Calu3 (cell line): ENCODE results near the gene PPM1B. TPM values are rescaled to one million over a fixed set of nuclear protein-coding genes. Genes with fewer than 3 reads are reported as not detected.

Source experiments
- BruUV-seq: library from RNA; stranded (reverse); fragments of 400-500 nt; replicated peaks from 2 replicates; lab custom pipeline; 2021; lab: Mats Ljungman, UMichigan
- CTCF ChIA-PET: fragments of 300-600 bp; sonication (Branson Sonifier 250); formaldehyde crosslinking; loops from one replicate; lab custom pipeline; 2022; ENCODE audit warnings: antibody characterized with exemption; lab: Charles Lee
- DNase-seq: peaks from one replicate; pipeline ENCODE4 v3.0.0; 2022
- H3K27ac Mint-ChIP-seq: one replicate; pipeline ENCODE4 v1.8.0; 2022; ENCODE audit warnings: mixed read lengths; ENCODE audit not compliant: unreplicated experiment
- H3K27me3 Mint-ChIP-seq: one replicate; pipeline ENCODE4 v1.8.0; 2022; ENCODE audit warnings: mixed read lengths; ENCODE audit not compliant: unreplicated experiment
- H3K36me3 Mint-ChIP-seq: one replicate; pipeline ENCODE4 v1.8.0; 2022; ENCODE audit warnings: mild to moderate bottlenecking, moderate library complexity, mixed read lengths; ENCODE audit not compliant: insufficient read depth, unreplicated experiment
- H3K4me1 Mint-ChIP-seq: one replicate; pipeline ENCODE4 v1.8.0; 2022; ENCODE audit warnings: mild to moderate bottlenecking, low read depth, mixed read lengths; ENCODE audit not compliant: unreplicated experiment
- H3K4me3 Mint-ChIP-seq: one replicate; pipeline ENCODE4 v1.8.0; 2022; ENCODE audit warnings: mild to moderate bottlenecking, low read depth, moderate library complexity, mixed read lengths; ENCODE audit not compliant: unreplicated experiment
- H3K9me3 Mint-ChIP-seq: one replicate; pipeline ENCODE4 v1.8.0; 2022; ENCODE audit warnings: low read depth, mixed read lengths; ENCODE audit not compliant: unreplicated experiment
- intact Hi-C: fragments of 100-400 bp; cut with micrococcal nuclease; formaldehyde crosslinking; loops from one replicate; pipeline ENCODE4 v1.10.0; 2022; ENCODE audit not compliant: unreplicated experiment
- total RNA-seq: library from RNA; stranded (reverse); gene quantifications from 2 replicates; pipeline ENCODE4 v1.2.3, GENCODE V29; 2022
- TF ChIP-seq, protein P1 (sequence below): fragments of 200-600 bp; IDR thresholded peaks from one replicate; pipeline ENCODE4 v1.8.0; 2022; ENCODE audit warnings: antibody characterized with exemption; ENCODE audit not compliant: unreplicated experiment

PPM1B gene
- total RNA-seq, 1 experiment from 2014 or later = 73.4 TPM

DNA sequence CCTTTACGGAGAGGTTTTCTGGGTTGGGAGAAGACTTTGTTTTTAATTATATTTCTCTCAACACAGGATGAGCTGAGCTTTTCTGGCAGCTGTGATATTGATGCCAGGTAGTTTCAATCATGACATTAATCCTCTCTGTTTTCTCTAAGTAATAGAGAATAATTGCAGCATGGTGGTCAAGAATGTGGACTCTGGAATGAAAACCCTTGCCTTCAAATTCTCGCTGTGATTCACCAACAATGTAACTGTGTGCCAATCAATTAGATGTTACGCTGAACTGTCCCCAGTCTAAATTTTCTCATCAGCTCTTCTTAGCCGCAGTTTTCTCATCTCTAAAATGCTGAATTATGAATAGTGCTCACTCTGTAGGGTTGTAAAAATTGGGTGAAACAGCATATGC, 31.6 kb upstream of the PPM1B start:
- Mint-ChIP-seq H3K27ac (no peak overlapping the region), H3K27me3 (no peaks in the 10 kb centered on the region), H3K4me1 (peaks cover 17% of the 10 kb centered on the region), H3K4me3 (no peak overlapping the region), H3K36me3 (peaks cover 5% of the 10 kb centered on the region), H3K9me3 (peaks cover 3% of the 10 kb centered on the region)
- DNase-seq = no peak
- no TSS peak for BruUV-seq
- intact Hi-C loops = no loop called here
- CTCF ChIA-PET = no interaction called here
- TF ChIP-seq, protein P1, sequence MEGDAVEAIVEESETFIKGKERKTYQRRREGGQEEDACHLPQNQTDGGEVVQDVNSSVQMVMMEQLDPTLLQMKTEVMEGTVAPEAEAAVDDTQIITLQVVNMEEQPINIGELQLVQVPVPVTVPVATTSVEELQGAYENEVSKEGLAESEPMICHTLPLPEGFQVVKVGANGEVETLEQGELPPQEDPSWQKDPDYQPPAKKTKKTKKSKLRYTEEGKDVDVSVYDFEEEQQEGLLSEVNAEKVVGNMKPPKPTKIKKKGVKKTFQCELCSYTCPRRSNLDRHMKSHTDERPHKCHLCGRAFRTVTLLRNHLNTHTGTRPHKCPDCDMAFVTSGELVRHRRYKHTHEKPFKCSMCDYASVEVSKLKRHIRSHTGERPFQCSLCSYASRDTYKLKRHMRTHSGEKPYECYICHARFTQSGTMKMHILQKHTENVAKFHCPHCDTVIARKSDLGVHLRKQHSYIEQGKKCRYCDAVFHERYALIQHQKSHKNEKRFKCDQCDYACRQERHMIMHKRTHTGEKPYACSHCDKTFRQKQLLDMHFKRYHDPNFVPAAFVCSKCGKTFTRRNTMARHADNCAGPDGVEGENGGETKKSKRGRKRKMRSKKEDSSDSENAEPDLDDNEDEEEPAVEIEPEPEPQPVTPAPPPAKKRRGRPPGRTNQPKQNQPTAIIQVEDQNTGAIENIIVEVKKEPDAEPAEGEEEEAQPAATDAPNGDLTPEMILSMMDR = no peak

- no peak overlapping the region for H3K4me3 Mint-ChIP-seq
- no peaks in the 10 kb centered on the region for H3K27me3 Mint-ChIP-seq
- DNase-seq = no peak
- no TSS peak for BruUV-seq
- CTCF ChIA-PET = interaction anchor here (0.6 kb wide), 1 partner anchor 152 kb away, joined by 3 read pairs; no protein-coding TSS in a partner anchor
- no peak overlapping the region for H3K27ac Mint-ChIP-seq
- peaks cover 17% of the 10 kb centered on the region for H3K4me1 Mint-ChIP-seq
- peaks cover 3% of the 10 kb centered on the region for H3K9me3 Mint-ChIP-seq
- H3K36me3 Mint-ChIP-seq = peaks cover 5% of the 10 kb centered on the region
- intact Hi-C loops = no loop called here
- TF ChIP-seq, protein P1 = no peak
These were observed 30.7 kb upstream of the PPM1B start for GRCh38 chr2:44137872-44138551.

- Mint-ChIP-seq H3K36me3 (no peaks in the 10 kb centered on the region), H3K9me3 (peaks cover 3% of the 10 kb centered on the region), H3K4me1 (peaks cover 17% of the 10 kb centered on the region), H3K4me3 (no peak overlapping the region), H3K27me3 (no peaks in the 10 kb centered on the region), H3K27ac (no peak overlapping the region)
- no peak for DNase-seq
- no TSS peak for BruUV-seq
- intact Hi-C loops = no loop called here
- CTCF ChIA-PET = no interaction called here
- TF ChIP-seq, protein P1 = no peak
These were observed 28.9 kb upstream of the PPM1B start for GRCh38 chr2:44139741-44140140.

DNA sequence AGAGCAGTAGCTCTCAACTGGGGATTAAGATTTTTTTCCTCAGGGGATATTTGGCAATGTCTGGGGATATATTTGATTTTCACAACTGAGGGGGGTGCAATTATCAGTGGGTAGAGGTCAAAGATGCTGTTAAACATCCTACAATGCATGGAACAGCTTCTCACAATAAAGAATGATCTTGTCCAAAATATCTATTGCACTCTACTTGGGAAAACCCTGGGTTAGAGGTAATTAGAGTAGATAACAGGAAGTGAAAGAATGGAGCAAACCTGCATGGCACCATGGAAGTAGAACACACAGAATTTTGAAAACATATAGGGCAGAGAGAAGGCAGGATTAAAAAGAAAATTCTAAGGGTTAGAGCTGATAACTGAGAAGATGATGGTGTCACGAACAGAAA, 26.4 kb upstream of the PPM1B start:
- Mint-ChIP-seq H3K36me3 (no peaks in the 10 kb centered on the region), H3K27me3 (no peaks in the 10 kb centered on the region), H3K4me3 (no peak overlapping the region), H3K9me3 (peaks cover 3% of the 10 kb centered on the region), H3K4me1 (no peaks in the 10 kb centered on the region), H3K27ac (no peak overlapping the region)
- intact Hi-C loops = no loop called here
- DNase-seq = no peak
- CTCF ChIA-PET = no interaction called here
- TF ChIP-seq, protein P1 = no peak
- BruUV-seq = no TSS peak
